OCI-LY1 (cell line): ENCODE results near the gene RNASEH2B.

Experiments used
- H2AFZ ChIP-seq: fragments of 200-600 bp; sonication (generic), shearing (Covaris generic); 2 replicates; pipeline ENCODE4 v1.6.0; 2014; ENCODE audit warnings: antibody characterized with exemption, mild to moderate bottlenecking, low read length
- H3F3A ChIP-seq: fragments of 200-600 bp; sonication (generic), shearing (Covaris generic); 2 replicates; pipeline ENCODE4 v1.6.0; 2014; ENCODE audit warnings: mild to moderate bottlenecking, antibody characterized with exemption, low read length, moderate library complexity; ENCODE audit not compliant: insufficient read depth
- H3K27ac ChIP-seq: fragments of 200-600 bp; sonication (generic); 2 replicates; pipeline ENCODE4 v1.5.1; 2014; ENCODE audit warnings: low read length, mixed run types, mild to moderate bottlenecking, low read depth; ENCODE audit not compliant: poor library complexity, severe bottlenecking
- H3K27me3 ChIP-seq: fragments of 200-600 bp; sonication (generic); 2 replicates; pipeline ENCODE4 v1.6.0; 2014; ENCODE audit warnings: antibody characterized with exemption, mild to moderate bottlenecking, low read length, moderate library complexity; ENCODE audit not compliant: insufficient read depth
- H3K36me3 ChIP-seq: fragments of 200-600 bp; sonication (generic); 2 replicates; pipeline ENCODE4 v1.6.1; 2014; ENCODE audit warnings: mild to moderate bottlenecking, antibody characterized with exemption, low read length, moderate library complexity, mixed read lengths; ENCODE audit not compliant: insufficient read depth
- H3K4me1 ChIP-seq: fragments of 200-600 bp; sonication (generic); 2 replicates; pipeline ENCODE4 v1.5.1; 2014; ENCODE audit warnings: mild to moderate bottlenecking, low read length, moderate library complexity; ENCODE audit not compliant: insufficient read depth, severe bottlenecking
- H3K4me2 ChIP-seq: fragments of 200-600 bp; sonication (generic), shearing (Covaris generic); 2 replicates; pipeline ENCODE4 v1.6.1; 2014; ENCODE audit warnings: low read length
- H3K4me3 ChIP-seq: fragments of 200-600 bp; sonication (generic); 2 replicates; pipeline ENCODE4 v1.5.1; 2014; ENCODE audit warnings: low read length, low read depth, mild to moderate bottlenecking, mixed read lengths; ENCODE audit not compliant: poor library complexity, severe bottlenecking
- H3K79me2 ChIP-seq: fragments of 200-600 bp; shearing (Covaris generic); 2 replicates; pipeline ENCODE4 v1.6.1; 2016; ENCODE audit warnings: mixed run types, low read length, mixed read lengths; ENCODE audit not compliant: insufficient read depth
- H3K9ac ChIP-seq: fragments of 200-600 bp; sonication (generic), shearing (Covaris generic); 2 replicates; pipeline ENCODE4 v1.6.1; 2014; ENCODE audit warnings: mild to moderate bottlenecking, low read length, mixed read lengths
- H3K9me2 ChIP-seq: fragments of 200-600 bp; sonication (generic), shearing (Covaris generic); 2 replicates; pipeline ENCODE4 v1.6.1; 2014; ENCODE audit warnings: low read depth, mild to moderate bottlenecking, low read length, mixed read lengths
- H3K9me3 ChIP-seq: fragments of 200-600 bp; shearing (Covaris generic); 2 replicates; pipeline ENCODE4 v1.6.1; 2014; ENCODE audit warnings: low read length, mixed read lengths
- H4K20me1 ChIP-seq: fragments of 200-600 bp; sonication (generic), shearing (Covaris generic); 2 replicates; pipeline ENCODE4 v1.6.0; 2016; ENCODE audit warnings: mild to moderate bottlenecking, low read length; ENCODE audit not compliant: insufficient read depth
- CTCF ChIP-seq: fragments of 200-600 bp; sonication (generic), shearing (Covaris generic); IDR thresholded peaks from 2 replicates; pipeline ENCODE4 v1.5.1; 2017; ENCODE audit warnings: mild to moderate bottlenecking, antibody characterized with exemption, low read length, moderate library complexity, mixed read lengths
- EZH2 ChIP-seq: fragments of 200-600 bp; sonication (generic), shearing (Covaris generic); IDR thresholded peaks from 2 replicates; pipeline ENCODE4 v1.8.0; 2017; ENCODE audit warnings: borderline replicate concordance, mixed run types, mild to moderate bottlenecking, antibody characterized with exemption, low read length, moderate library complexity, mixed read lengths

The RNASEH2B gene

DNA sequence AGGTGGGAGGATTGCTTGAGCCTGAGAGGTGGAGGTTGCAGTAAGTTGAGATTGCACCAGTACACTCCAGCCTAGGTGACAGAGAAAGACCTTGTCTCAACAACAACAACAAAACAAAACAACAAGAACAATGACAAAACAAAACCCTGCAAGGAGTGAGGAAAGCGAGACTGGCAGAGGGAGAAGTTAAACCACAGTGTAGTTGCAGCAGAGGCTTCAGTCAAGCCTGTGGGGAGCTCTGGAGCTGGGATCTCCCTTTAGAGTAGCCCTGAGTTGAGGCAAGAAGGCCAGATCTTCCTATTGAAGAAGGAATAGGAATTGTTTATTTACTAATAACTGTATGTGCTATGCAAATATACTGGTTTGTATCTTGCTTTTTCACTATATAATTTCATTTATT, 25.3 kb upstream of the RNASEH2B start:
- Histone ChIP-seq H3K9me3 (no peaks in the 10 kb centered on the region; the same call in 1 of the 2 replicates), H3K79me2 (no peaks in the 10 kb centered on the region), H2AFZ (no peak overlapping the region), H3K4me3 (no peak overlapping the region), H3K36me3 (no peaks in the 10 kb centered on the region), H3K9me2 (no peaks in the 10 kb centered on the region), H4K20me1 (no peaks in the 10 kb centered on the region), H3K4me1 (peaks cover 20% of the 10 kb centered on the region), H3K4me2 (no peak overlapping the region), H3K27me3 (no peaks in the 10 kb centered on the region), H3K9ac (no peak overlapping the region), H3F3A (no peaks in the 10 kb centered on the region), H3K27ac (no peak overlapping the region)
- TF ChIP-seq CTCF (no peak), EZH2 (no peak)

GRCh38 chr13:50887151-50887550, 22.4 kb upstream of the RNASEH2B start:
- Histone ChIP-seq H3K9me3 (no peaks in the 10 kb centered on the region), H3K27ac (no peak overlapping the region), H4K20me1 (no peaks in the 10 kb centered on the region), H3K4me1 (peaks cover 41% of the 10 kb centered on the region), H3K9me2 (no peaks in the 10 kb centered on the region), H2AFZ (no peak overlapping the region), H3K4me2 (no peak overlapping the region), H3K4me3 (no peak overlapping the region), H3K27me3 (no peaks in the 10 kb centered on the region), H3K79me2 (no peaks in the 10 kb centered on the region), H3F3A (no peaks in the 10 kb centered on the region), H3K9ac (no peak overlapping the region), H3K36me3 (no peaks in the 10 kb centered on the region)
- TF ChIP-seq EZH2, result no peak
- TF ChIP-seq CTCF, result no peak

DNA sequence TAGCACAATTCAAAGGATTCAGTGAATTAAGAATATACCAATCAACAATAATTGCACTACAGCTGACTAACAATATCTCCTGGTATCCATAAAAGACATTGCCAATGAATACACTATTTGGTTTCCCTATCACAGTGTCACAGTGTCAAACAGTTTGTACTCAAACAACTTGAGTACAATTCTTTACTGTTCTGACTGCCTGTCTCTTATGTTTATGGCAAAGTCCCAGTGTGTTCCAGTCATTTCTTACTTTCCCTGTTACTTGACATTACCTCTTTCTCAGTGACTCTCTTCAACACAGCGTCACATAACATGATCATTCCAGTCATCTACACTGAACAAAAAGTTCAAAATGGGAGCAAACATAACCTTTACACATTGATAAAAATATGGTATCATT, 21.2 kb upstream of the RNASEH2B start:
- TF ChIP-seq EZH2 (no peak), CTCF (no peak)
- no peaks in the 10 kb centered on the region for H3K27me3 ChIP-seq
- H4K20me1 ChIP-seq, result no peaks in the 10 kb centered on the region
- no peaks in the 10 kb centered on the region for H3K9me2 ChIP-seq
- H2AFZ ChIP-seq, result no peak overlapping the region
- peaks cover 53% of the 10 kb centered on the region for H3K4me1 ChIP-seq
- H3K27ac ChIP-seq, result no peak overlapping the region
- no peaks in the 10 kb centered on the region for H3K9me3 ChIP-seq
- no peak overlapping the region for H3K9ac ChIP-seq
- H3K79me2 ChIP-seq, result no peaks in the 10 kb centered on the region
- H3K4me2 ChIP-seq, result no peak overlapping the region
- no peaks in the 10 kb centered on the region for H3K36me3 ChIP-seq
- no peak overlapping the region for H3K4me3 ChIP-seq
- H3F3A ChIP-seq, result peaks cover 7% of the 10 kb centered on the region; the same call in 1 of the 2 replicates
